Measurements from ENCODE around the gene CYP2W1.

The CYP2W1 gene

GRCh38 chr7:1020849-1021251 lies 37.9 kb downstream of the CYP2W1 start:
- POLR2A ChIA-PET = interaction anchor here (0.7 kb wide), 1 partner anchor 73 kb away, joined by 3 read pairs; no protein-coding TSS in a partner anchor

GRCh38 chr7:1021366-1021765 lies 38.4 kb downstream of the CYP2W1 start:
- CTCF ChIA-PET = interaction anchor here (0.8 to 8.8 kb wide), 6 partner anchors 23 to 66 kb away, joined by 4 to 90 read pairs (median 6); partner anchors contain the start of gene GPR146
- POLR2A ChIA-PET = no interaction called here
- TF ChIP-seq, protein P1, sequence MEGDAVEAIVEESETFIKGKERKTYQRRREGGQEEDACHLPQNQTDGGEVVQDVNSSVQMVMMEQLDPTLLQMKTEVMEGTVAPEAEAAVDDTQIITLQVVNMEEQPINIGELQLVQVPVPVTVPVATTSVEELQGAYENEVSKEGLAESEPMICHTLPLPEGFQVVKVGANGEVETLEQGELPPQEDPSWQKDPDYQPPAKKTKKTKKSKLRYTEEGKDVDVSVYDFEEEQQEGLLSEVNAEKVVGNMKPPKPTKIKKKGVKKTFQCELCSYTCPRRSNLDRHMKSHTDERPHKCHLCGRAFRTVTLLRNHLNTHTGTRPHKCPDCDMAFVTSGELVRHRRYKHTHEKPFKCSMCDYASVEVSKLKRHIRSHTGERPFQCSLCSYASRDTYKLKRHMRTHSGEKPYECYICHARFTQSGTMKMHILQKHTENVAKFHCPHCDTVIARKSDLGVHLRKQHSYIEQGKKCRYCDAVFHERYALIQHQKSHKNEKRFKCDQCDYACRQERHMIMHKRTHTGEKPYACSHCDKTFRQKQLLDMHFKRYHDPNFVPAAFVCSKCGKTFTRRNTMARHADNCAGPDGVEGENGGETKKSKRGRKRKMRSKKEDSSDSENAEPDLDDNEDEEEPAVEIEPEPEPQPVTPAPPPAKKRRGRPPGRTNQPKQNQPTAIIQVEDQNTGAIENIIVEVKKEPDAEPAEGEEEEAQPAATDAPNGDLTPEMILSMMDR (IDR thresholded peaks at IDR 0.05; ENCODE audit: control extremely low read depth, extremely low read depth, low read depth, missing control alignments) = no peak
- DNase-seq (ENCODE audit: extremely low spot score) = no peak

More at GRCh38 chr7:1020849-1021251, 37.9 kb downstream of the CYP2W1 start:
- CTCF ChIA-PET = interaction anchor here (0.8 to 8.8 kb wide), 5 partner anchors 23 to 67 kb away, joined by 4 to 90 read pairs (median 5); partner anchors contain the start of gene GPR146
- DNase-seq (ENCODE audit: extremely low spot score) = no peak
- TF ChIP-seq, protein P1 (IDR thresholded peaks at IDR 0.05; ENCODE audit: control extremely low read depth, extremely low read depth, low read depth, missing control alignments) = peak; percentile 3

GRCh38 chr7:1021931-1022330 lies 39.0 kb downstream of the CYP2W1 start:
- TF ChIP-seq, protein P1 (IDR thresholded peaks at IDR 0.05; ENCODE audit: control extremely low read depth, extremely low read depth, low read depth, missing control alignments) = no peak
- no peak for DNase-seq (ENCODE audit: extremely low spot score)
- CTCF ChIA-PET = interaction anchor here (0.8 to 8.8 kb wide), 7 partner anchors 22 to 154 kb away, joined by 3 to 90 read pairs (median 5); partner anchors contain the start of gene GPR146
- POLR2A ChIA-PET = no interaction called here

DNA sequence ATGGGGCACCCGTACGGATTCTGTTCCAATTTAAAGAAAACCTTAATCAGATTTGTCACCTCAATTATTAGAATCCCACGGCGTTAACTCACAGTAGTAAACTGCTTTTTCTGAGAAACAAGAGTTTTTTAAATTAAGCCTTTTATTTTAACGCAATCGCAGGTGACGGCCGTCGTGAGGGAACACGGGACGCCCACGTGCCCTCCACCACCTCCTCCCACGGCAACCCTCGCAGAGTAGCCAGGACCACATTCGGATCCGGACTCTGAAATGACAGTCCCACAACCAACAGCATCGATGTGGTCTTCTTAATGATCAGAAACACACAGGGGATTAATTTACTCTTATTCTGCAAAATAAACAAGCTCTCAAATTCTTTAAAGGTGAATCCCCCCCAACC lies 39.4 kb downstream of the CYP2W1 start:
- TF ChIP-seq, protein P1 (IDR thresholded peaks at IDR 0.05; ENCODE audit: control extremely low read depth, extremely low read depth, low read depth, missing control alignments) = no peak
- ChIA-PET POLR2A (no interaction called here), CTCF (interaction anchor here (1.0 to 8.8 kb wide), 4 partner anchors 27 to 154 kb away, joined by 3 to 90 read pairs (median 8); no protein-coding TSS in a partner anchor)
- no peak for DNase-seq (ENCODE audit: extremely low spot score)

DNA sequence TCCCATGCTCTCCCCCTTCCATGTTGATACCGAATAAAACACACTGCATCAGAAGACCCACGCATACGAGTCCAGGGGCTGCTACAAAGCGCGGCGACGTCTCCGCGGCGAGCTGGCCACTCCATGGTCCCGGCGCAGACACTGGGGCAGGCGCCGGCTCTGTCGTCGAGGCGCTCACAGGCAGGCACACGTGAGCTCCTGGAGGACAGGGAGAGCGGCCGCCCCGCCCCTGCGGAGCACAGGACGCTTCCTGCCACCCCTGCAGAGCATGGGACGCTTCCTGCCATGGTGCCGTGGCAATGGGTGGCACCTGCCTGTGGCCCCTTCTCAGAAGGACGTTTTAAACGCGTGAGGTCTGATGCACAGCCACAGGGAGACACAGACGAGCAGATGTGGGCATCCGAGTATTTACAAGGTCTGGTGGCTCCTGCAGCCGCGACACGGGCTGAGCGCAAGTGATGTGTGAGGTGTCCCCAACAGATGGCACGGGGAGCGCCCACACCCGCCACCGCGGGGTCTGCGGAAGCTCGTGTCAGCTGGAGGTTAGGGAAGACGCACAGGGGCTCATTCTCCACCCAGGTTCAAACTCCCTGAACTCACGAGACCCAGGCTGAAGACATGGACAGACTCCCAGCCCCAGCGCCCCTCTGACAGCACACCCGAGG lies 40.0 kb downstream of the CYP2W1 start:
- CTCF ChIA-PET = interaction anchor here (1.0 to 8.8 kb wide), 5 partner anchors 27 to 154 kb away, joined by 3 to 90 read pairs (median 6); no protein-coding TSS in a partner anchor
- no peak for DNase-seq (ENCODE audit: extremely low spot score)
- TF ChIP-seq, protein P1 (IDR thresholded peaks at IDR 0.05; ENCODE audit: control extremely low read depth, extremely low read depth, low read depth, missing control alignments) = no peak
- POLR2A ChIA-PET = no interaction called here

DNA sequence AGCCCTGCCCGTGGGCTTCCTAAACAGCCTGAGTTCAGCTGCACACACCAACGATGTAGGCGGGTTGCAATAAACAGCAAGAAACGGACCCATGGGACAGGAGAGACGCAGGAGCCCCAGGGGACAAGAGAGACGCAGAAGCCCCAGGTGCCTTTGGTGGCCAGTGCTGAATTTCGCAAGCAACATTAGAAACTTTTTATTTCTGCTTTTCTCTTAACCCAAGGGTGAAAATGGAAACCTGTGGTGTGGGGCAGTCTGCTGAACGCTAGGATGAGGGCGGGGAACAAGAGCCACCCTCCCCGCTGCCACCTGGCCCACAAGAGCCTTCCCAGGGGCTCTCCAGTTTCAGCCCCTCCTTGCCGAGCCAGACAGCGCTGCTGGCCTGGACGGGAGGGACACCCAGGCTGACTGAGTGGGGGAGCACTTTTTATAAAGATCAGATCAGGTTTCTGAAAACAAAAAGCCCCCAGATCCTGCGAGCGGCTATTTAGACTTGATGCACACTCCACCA lies 41.4 kb downstream of the CYP2W1 start:
- ChIA-PET POLR2A (no interaction called here), CTCF (interaction anchor here (1.4 to 8.8 kb wide), 4 partner anchors 20 to 153 kb away, joined by 5 to 90 read pairs (median 8); partner anchors contain the start of gene GPR146)
- TF ChIP-seq, protein P1 (IDR thresholded peaks at IDR 0.05; ENCODE audit: control extremely low read depth, extremely low read depth, low read depth, missing control alignments) = no peak
- DNase-seq (ENCODE audit: extremely low spot score) = peak; percentile 89
